ENCODE data around the gene ZNF670.

Gene ZNF670

GRCh38 chr1:247105966-247106365 lies 27.4 kb upstream of the ZNF670 start:
- Histone ChIP-seq H3K4me3 (ENCODE audit: control insufficient read depth in 1 of 7, extremely low read depth in 1 of 7, insufficient read depth in 4 of 7, low read depth in 2 of 7, low read length in 6 of 7) (no peak overlapping the region), H3K36me3 (ENCODE audit: control insufficient read depth in 4 of 4, insufficient read depth in 4 of 4, low read length in 3 of 4) (peaks cover 6 to 19% (median 14%) of the 10 kb centered on the region in 4 experiments), H3K27ac (ENCODE audit: insufficient read depth in 1 of 2, low read depth in 1 of 2, low read length in 2 of 2, poor library complexity in 1 of 2, severe bottlenecking in 2 of 2) (no peak overlapping the region), H3K27me3 (replicated peaks in 2 of 5; ENCODE audit: control insufficient read depth in 4 of 5, insufficient read depth in 5 of 5, low read length in 4 of 5) (peaks cover 0 to 20% (median 18%) of the 10 kb centered on the region in 5 experiments), H3K9me3 (ENCODE audit: control extremely low read depth in 1 of 5, control insufficient read depth in 4 of 5, insufficient read depth in 2 of 5, low read depth in 1 of 5, low read length in 4 of 5) (peaks cover 3 to 34% (median 7%) of the 10 kb centered on the region in 5 experiments), H3K4me1 (ENCODE audit: control extremely low read depth in 1 of 4, control insufficient read depth in 4 of 4, insufficient read depth in 4 of 4, low read length in 3 of 4) (peaks cover 2 to 16% (median 10%) of the 10 kb centered on the region in 4 experiments)
- DNase-seq, result no peak
- CTCF ChIA-PET, result interaction anchor here (1.3 kb wide), 1 partner anchor 41 kb away, joined by 3 read pairs; no protein-coding TSS in a partner anchor
- POLR2A ChIA-PET, result no interaction called here
- WGBS (ENCODE audit: insufficient coverage), result 94% methylated on average over 14 of the region's 15 CpGs

- Histone ChIP-seq H3K27ac (ENCODE audit: insufficient read depth in 1 of 2, low read depth in 1 of 2, low read length in 2 of 2, poor library complexity in 1 of 2, severe bottlenecking in 2 of 2) (no peak overlapping the region), H3K4me1 (ENCODE audit: control extremely low read depth in 1 of 4, control insufficient read depth in 4 of 4, insufficient read depth in 4 of 4, low read length in 3 of 4) (peaks cover 0 to 10% (median 6%) of the 10 kb centered on the region in 4 experiments), H3K27me3 (replicated peaks in 2 of 5; ENCODE audit: control insufficient read depth in 4 of 5, insufficient read depth in 5 of 5, low read length in 4 of 5) (peaks cover 0 to 13% (median 12%) of the 10 kb centered on the region in 5 experiments), H3K4me3 (ENCODE audit: control insufficient read depth in 1 of 7, extremely low read depth in 1 of 7, insufficient read depth in 4 of 7, low read depth in 2 of 7, low read length in 6 of 7) (peak overlapping the region in 3 of 7 experiments; percentile 93 to 99 (median 94)), H3K9me3 (ENCODE audit: control extremely low read depth in 1 of 5, control insufficient read depth in 4 of 5, insufficient read depth in 2 of 5, low read depth in 1 of 5, low read length in 4 of 5) (peaks cover 7 to 44% (median 14%) of the 10 kb centered on the region in 5 experiments), H3K36me3 (ENCODE audit: control insufficient read depth in 4 of 4, insufficient read depth in 4 of 4, low read length in 3 of 4) (peaks cover 14 to 29% (median 24%) of the 10 kb centered on the region in 4 experiments)
- POLR2A ChIA-PET, result no interaction called here
- peak in 2 of 3 donors; percentile 40 to 43 for DNase-seq
- CTCF ChIA-PET, result no interaction called here
- WGBS (ENCODE audit: insufficient coverage), result 90% methylated on average over 12 of the region's 13 CpGs
These were observed 26.4 kb upstream of the ZNF670 start for GRCh38 chr1:247104965-247105364.

GRCh38 chr1:247103859-247104591 lies 25.4 kb upstream of the ZNF670 start, which contains the start of gene ZNF669:
TSS of gene ZNF669 (minus strand) at chr1:247104356. CDS start at chr1:247104199, 157 bp downstream.
- peaks cover 14 to 35% (median 28%) of the 10 kb centered on the region in 4 experiments for H3K36me3 ChIP-seq (ENCODE audit: control insufficient read depth in 4 of 4, insufficient read depth in 4 of 4, low read length in 3 of 4)
- H3K27me3 ChIP-seq (replicated peaks in 2 of 5; ENCODE audit: control insufficient read depth in 4 of 5, insufficient read depth in 5 of 5, low read length in 4 of 5), result peaks cover 0 to 8% (median 3%) of the 10 kb centered on the region in 5 experiments
- H3K4me3 ChIP-seq (ENCODE audit: control insufficient read depth in 1 of 7, extremely low read depth in 1 of 7, insufficient read depth in 4 of 7, low read depth in 2 of 7, low read length in 6 of 7), result peak within 1 kb of the TSS; percentile 84 to 99 (median 93)
- POLR2A ChIA-PET, result no interaction called here
- peaks cover 7 to 49% (median 14%) of the 10 kb centered on the region in 5 experiments for H3K9me3 ChIP-seq (ENCODE audit: control extremely low read depth in 1 of 5, control insufficient read depth in 4 of 5, insufficient read depth in 2 of 5, low read depth in 1 of 5, low read length in 4 of 5)
- H3K4me1 ChIP-seq (ENCODE audit: control extremely low read depth in 1 of 4, control insufficient read depth in 4 of 4, insufficient read depth in 4 of 4, low read length in 3 of 4), result peaks cover 0 to 10% (median 6%) of the 10 kb centered on the region in 4 experiments
- CTCF ChIA-PET, result no interaction called here
- 0% methylated on average over 44 of the region's 58 CpGs for WGBS (ENCODE audit: insufficient coverage)
- peak within 1 kb of the TSS; percentile 78 to 90 for H3K27ac ChIP-seq (ENCODE audit: insufficient read depth in 1 of 2, low read depth in 1 of 2, low read length in 2 of 2, poor library complexity in 1 of 2, severe bottlenecking in 2 of 2)
- DNase-seq, result peak; percentile 96 to 97 (median 97)

- peaks cover 21 to 46% (median 37%) of the 10 kb centered on the region in 4 experiments for H3K36me3 ChIP-seq (ENCODE audit: control insufficient read depth in 4 of 4, insufficient read depth in 4 of 4, low read length in 3 of 4)
- CTCF ChIA-PET, result no interaction called here
These were observed 23.8 kb upstream of the ZNF670 start for GRCh38 chr1:247102381-247102780.

GRCh38 chr1:247100676-247101279 lies 22.2 kb upstream of the ZNF670 start:
- Histone ChIP-seq H3K4me1 (ENCODE audit: control extremely low read depth in 1 of 4, control insufficient read depth in 4 of 4, insufficient read depth in 4 of 4, low read length in 3 of 4) (peaks cover 0 to 10% (median 6%) of the 10 kb centered on the region in 4 experiments), H3K9me3 (ENCODE audit: control extremely low read depth in 1 of 5, control insufficient read depth in 4 of 5, insufficient read depth in 2 of 5, low read depth in 1 of 5, low read length in 4 of 5) (peaks cover 11 to 66% (median 25%) of the 10 kb centered on the region in 5 experiments), H3K4me3 (ENCODE audit: control insufficient read depth in 1 of 7, extremely low read depth in 1 of 7, insufficient read depth in 4 of 7, low read depth in 2 of 7, low read length in 6 of 7) (peak overlapping the region in 1 of 7 experiments; percentile 31), H3K27ac (ENCODE audit: insufficient read depth in 1 of 2, low read depth in 1 of 2, low read length in 2 of 2, poor library complexity in 1 of 2, severe bottlenecking in 2 of 2) (no peak overlapping the region), H3K27me3 (replicated peaks in 2 of 5; ENCODE audit: control insufficient read depth in 4 of 5, insufficient read depth in 5 of 5, low read length in 4 of 5) (no peaks in the 10 kb centered on the region), H3K36me3 (ENCODE audit: control insufficient read depth in 4 of 4, insufficient read depth in 4 of 4, low read length in 3 of 4) (peaks cover 27 to 55% (median 46%) of the 10 kb centered on the region in 4 experiments)
- whole genome bisulfite sequencing (ENCODE audit: insufficient coverage), result 97% methylated on average over 4 of the region's 9 CpGs
- ChIA-PET POLR2A (interaction anchor here (0.7 kb wide), 1 partner anchor 487 kb away, joined by 3 read pairs; the partner anchor contains the start of gene OR2G2), CTCF (interaction anchor here (0.6 to 1.1 kb wide), 3 partner anchors 8 to 21 kb away, joined by 3 read pairs; no protein-coding TSS in a partner anchor)
- no peak for DNase-seq

More at GRCh38 chr1:247102381-247102780, 23.8 kb upstream of the ZNF670 start:
- H3K27me3 ChIP-seq (replicated peaks in 2 of 5; ENCODE audit: control insufficient read depth in 4 of 5, insufficient read depth in 5 of 5, low read length in 4 of 5), result no peaks in the 10 kb centered on the region
- DNase-seq, result no peak
- POLR2A ChIA-PET, result no interaction called here
- H3K4me1 ChIP-seq (ENCODE audit: control extremely low read depth in 1 of 4, control insufficient read depth in 4 of 4, insufficient read depth in 4 of 4, low read length in 3 of 4), result peaks cover 0 to 10% (median 6%) of the 10 kb centered on the region in 4 experiments
- H3K4me3 ChIP-seq (ENCODE audit: control insufficient read depth in 1 of 7, extremely low read depth in 1 of 7, insufficient read depth in 4 of 7, low read depth in 2 of 7, low read length in 6 of 7), result peak overlapping the region in 1 of 7 experiments; percentile 94
- no peak overlapping the region for H3K27ac ChIP-seq (ENCODE audit: insufficient read depth in 1 of 2, low read depth in 1 of 2, low read length in 2 of 2, poor library complexity in 1 of 2, severe bottlenecking in 2 of 2)
- WGBS (ENCODE audit: insufficient coverage), result no CpG with 5 or more reads among the region's 1 CpG
- H3K9me3 ChIP-seq (ENCODE audit: control extremely low read depth in 1 of 5, control insufficient read depth in 4 of 5, insufficient read depth in 2 of 5, low read depth in 1 of 5, low read length in 4 of 5), result peaks cover 11 to 58% (median 14%) of the 10 kb centered on the region in 5 experiments

GRCh38 chr1:247096958-247097357 lies 18.3 kb upstream of the ZNF670 start:
- POLR2A ChIA-PET, result no interaction called here
- H3K4me1 ChIP-seq (ENCODE audit: control extremely low read depth in 1 of 4, control insufficient read depth in 4 of 4, insufficient read depth in 4 of 4, low read length in 3 of 4), result no peaks in the 10 kb centered on the region
- H3K27me3 ChIP-seq (replicated peaks in 2 of 5; ENCODE audit: control insufficient read depth in 4 of 5, insufficient read depth in 5 of 5, low read length in 4 of 5), result no peaks in the 10 kb centered on the region
- CTCF ChIA-PET, result no interaction called here
- H3K27ac ChIP-seq (ENCODE audit: insufficient read depth in 1 of 2, low read depth in 1 of 2, low read length in 2 of 2, poor library complexity in 1 of 2, severe bottlenecking in 2 of 2), result no peak overlapping the region
- no peak for DNase-seq
- peaks cover 11 to 60% (median 31%) of the 10 kb centered on the region in 5 experiments for H3K9me3 ChIP-seq (ENCODE audit: control extremely low read depth in 1 of 5, control insufficient read depth in 4 of 5, insufficient read depth in 2 of 5, low read depth in 1 of 5, low read length in 4 of 5)
- H3K4me3 ChIP-seq (ENCODE audit: control insufficient read depth in 1 of 7, extremely low read depth in 1 of 7, insufficient read depth in 4 of 7, low read depth in 2 of 7, low read length in 6 of 7), result no peak overlapping the region
- peaks cover 27 to 50% (median 39%) of the 10 kb centered on the region in 4 experiments for H3K36me3 ChIP-seq (ENCODE audit: control insufficient read depth in 4 of 4, insufficient read depth in 4 of 4, low read length in 3 of 4)
- WGBS (ENCODE audit: insufficient coverage), result 100% methylated on average over 5 of the region's 5 CpGs

Measured in common myeloid progenitor, CD34-positive (primary cell).